Heart left ventricle (tissue), 16 donors: ENCODE data around the gene XYLT1. TPM values are rescaled to one million over a fixed set of nuclear protein-coding genes. Genes with fewer than 3 reads are reported as not detected.

Experiments used
- ATAC-seq, 4 donors: fragments of 200-7000 bp; cut with Tn5 transposase; one replicate each; pipeline ENCODE4 v1.9.1; 2020 to 2022; ENCODE audit warnings: moderate library complexity in 4 of 4, mild to moderate bottlenecking in 3 of 4, moderate number of reproducible peaks in 1 of 4
- DNase-seq, 5 donors: peaks; one replicate each; pipeline ENCODE4 v3.0.0-alpha.2; 2020
- H3K27ac ChIP-seq, 12 donors: fragments of 200-600 bp; sonication (generic) in 4 of 12; one replicate each; pipeline versions ENCODE4 v1.5.0 to v1.8.0; 2016 to 2022; ENCODE audit warnings: mild to moderate bottlenecking in 2 of 12
- H3K27me3 ChIP-seq, 9 donors: fragments of 200-600 bp; sonication (generic) in 2 of 9; one replicate each; pipeline versions ENCODE4 v1.5.1 to v1.8.0; 2016 to 2022; ENCODE audit warnings: mild to moderate bottlenecking in 3 of 9
- H3K36me3 ChIP-seq, 9 donors: fragments of 200-600 bp; sonication (generic) in 2 of 9; one replicate each; pipeline versions ENCODE4 v1.5.0 to v1.8.0; 2018 to 2022; ENCODE audit warnings: mild to moderate bottlenecking in 2 of 9
- H3K4me1 ChIP-seq, 12 donors: fragments of 200-600 bp; sonication (generic) in 4 of 12; one replicate each; pipeline versions ENCODE4 v1.5.0 to v1.8.0; 2016 to 2022; ENCODE audit warnings: mild to moderate bottlenecking in 3 of 12
- H3K4me3 ChIP-seq, 12 donors: fragments of 200-600 bp; sonication (generic) in 4 of 12; one replicate each; pipeline versions ENCODE4 v1.5.0 to v1.8.0; 2017 to 2022; ENCODE audit warnings: mild to moderate bottlenecking in 9 of 12, moderate library complexity in 4 of 12
- H3K9me3 ChIP-seq, 12 donors: fragments of 200-600 bp; sonication (generic) in 4 of 12; one replicate each; pipeline versions ENCODE4 v1.5.0 to v1.8.0; 2016 to 2022; ENCODE audit warnings: mild to moderate bottlenecking in 1 of 12
- CTCF ChIP-seq, 12 donors: fragments of 200-600 bp; sonication (generic) in 4 of 12; IDR thresholded peaks; one replicate each; pipeline versions ENCODE4 v1.5.0 to v1.8.0; 2018 to 2022; ENCODE audit warnings: antibody characterized with exemption in 12 of 12, mild to moderate bottlenecking in 5 of 12
- POLR2A ChIP-seq, 2 donors: fragments of 450-650 bp; IDR thresholded peaks; one replicate each; pipeline ENCODE4 v1.6.1; 2017; ENCODE audit warnings: antibody characterized with exemption in 2 of 2, mild to moderate bottlenecking in 2 of 2, moderate library complexity in 2 of 2
- WGBS, 4 donors: extraction: QIAGEN DNeasy Blood & Tissue Kit in 2 of 4; methylation state at CpG; one replicate each; pipeline versions ENCODE4 v1.1.5 to v1.1.7; 2013 to 2018; 5-methylcytosine and 5-hydroxymethylcytosine counted together
- intact Hi-C, 10 donors: fragments of 100-400 bp; cut with DNase I; formaldehyde crosslinking; loops; one replicate each; pipeline versions ENCODE4 v1.11.1 to v1.14.2; 2022
- polyA plus RNA-seq, 2 donors: library from polyadenylated mRNA; stranded (reverse); fragments of 200-250 nt; gene quantifications; one replicate each; pipeline ENCODE4 v1.2.3, GENCODE V29; 2013
- total RNA-seq, 9 donors: library from RNA; depleted of rRNA in 2 of 9; stranded (reverse); fragments of >200 nt in 2 of 9; fragmentation: NEBNext Ultra II Directional in 3 of 9; extraction: Animal tissue kit (Norgen Biotek cat#: 25700) in 3 of 9; gene quantifications; one replicate each; pipeline versions ENCODE4 v1.1.0 to v1.2.4, GENCODE V29; 2016 to 2023
- donor health status: ischemic (EF 13 %, LVEDD 7.1; RV severe dilation, severe dysfunction).
- donor health status: healthy with polysubstance abuse.
- donor health status: DM: no; HTN: yes; CAD: no.
- donor health status: DM: no; HTN: no; CAD: no.
- donor health status: ischemic (EF 25% LVEDD 6.9; RV normal size, moderate dysfunction).
- donor health status: ischemic (EF 25% LVEDD 5.7; RV mildly dilated, moderate dysfunction).
- donor health status: healthy.
- donor health status: DM: yes; HTN: yes; CAD: no.
- donor health status: ischemic (EF 35%, LVEDD 5.7; RV mildly dilated, moderate dysfunction).
- donor health status: nonischemic (EF 11% LVEDD 7.7; RV severe dilation, severe dysfunction).
- donor health status: DM: yes; HTN: yes; CAD: no.
- donor health status: PGD.
- donor health status: ischemic (EF 29% LVEDD 5.4; RV normal size, mild dysfunction).
- donor health status: nonischemic (EF 23%, LVEDD 6.1; RV moderate dilation, normal function).

XYLT1 gene
- total and polyA plus RNA-seq, 11 donors = 0.46 to 12.3 (median 2.4) TPM

DNA sequence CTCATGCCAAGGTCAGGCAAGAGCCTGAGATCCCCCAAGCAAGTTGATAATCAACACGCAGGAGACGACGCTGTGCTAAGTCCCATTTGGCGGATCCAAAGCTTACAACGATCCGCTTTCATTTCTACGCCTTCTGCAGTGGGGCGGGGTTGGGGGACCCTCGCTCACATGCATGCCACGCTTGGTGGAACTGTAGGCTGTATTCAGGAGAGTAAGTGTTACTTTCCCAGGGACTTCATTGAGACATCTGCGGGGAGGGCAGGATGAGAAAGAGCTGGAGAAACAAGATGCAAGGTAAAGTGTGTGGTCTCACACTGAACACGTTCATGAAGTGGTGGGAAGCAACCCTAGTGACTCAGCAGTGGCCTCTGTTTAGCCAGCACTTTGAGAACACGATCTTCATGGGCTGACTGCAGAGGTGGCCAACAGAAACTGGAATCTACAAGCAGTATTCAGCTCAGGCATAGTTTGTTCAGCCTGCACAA, 100.5 kb downstream of the XYLT1 start:
- peak overlapping the region in 1 of 12 donors; percentile 44 for H3K4me3 ChIP-seq
- WGBS, 4 donors = 63 to 74% (median 71%) methylated on average over 13 of the region's 13 CpGs
- H3K36me3 ChIP-seq = no peaks in the 10 kb centered on the region
- no peak for DNase-seq
- H3K4me1 ChIP-seq = peaks cover 0 to 70% (median 16%) of the 10 kb centered on the region in 12 donors
- intact Hi-C loops = loop anchor here in 3 of 10 donors (10.0 kb wide), 3 partner anchors 85 to 155 kb away; no protein-coding TSS in a partner anchor
- no peaks in the 10 kb centered on the region for H3K9me3 ChIP-seq
- peak in 3 of 4 donors; percentile 36 to 66 (median 45) for ATAC-seq
- H3K27ac ChIP-seq = peak overlapping the region in 5 of 12 donors; percentile 9 to 91 (median 41)
- TF ChIP-seq CTCF (IDR thresholded peaks at IDR 0.05) (no peak), POLR2A (IDR thresholded peaks at IDR 0.05) (no peak)
- H3K27me3 ChIP-seq = no peaks in the 10 kb centered on the region

DNA sequence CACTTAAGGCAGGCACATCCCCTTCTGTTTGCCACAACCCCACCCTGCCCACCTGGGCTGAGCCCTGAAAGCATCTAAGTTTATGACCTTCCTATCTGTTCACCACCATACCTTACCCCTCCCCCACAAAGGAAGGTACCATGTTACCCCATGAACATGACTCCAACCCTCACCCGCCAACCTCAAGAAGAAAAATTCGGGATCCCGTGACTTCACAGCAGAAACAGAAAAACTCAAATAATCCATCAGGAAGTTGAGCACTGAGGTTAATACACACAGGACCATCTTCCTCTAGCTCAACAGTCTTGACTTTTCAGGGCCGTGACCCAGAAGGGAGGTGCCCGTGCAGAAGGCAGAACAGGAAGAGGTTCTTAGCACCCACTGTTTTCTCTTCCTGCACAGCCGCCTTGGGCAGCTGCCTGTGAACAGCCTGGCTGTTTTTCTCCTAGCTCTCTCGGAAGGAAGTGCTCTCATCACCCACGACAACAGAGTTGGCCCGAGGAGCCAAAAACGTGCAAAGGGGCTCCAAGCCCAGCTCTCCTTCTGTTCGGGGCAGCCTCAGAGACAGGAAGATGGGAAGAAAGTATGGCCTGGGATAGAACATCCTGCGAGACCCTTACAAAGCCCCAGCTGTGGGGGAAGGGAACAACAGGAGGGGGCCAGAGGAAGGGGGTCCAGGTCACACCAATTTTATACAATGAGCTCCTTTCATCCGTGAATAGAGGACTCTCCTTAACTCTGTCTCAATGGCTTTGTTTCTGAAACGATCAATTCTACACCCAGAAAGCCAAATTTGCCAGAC, 101.1 kb downstream of the XYLT1 start:
- DNase-seq (peak; percentile 54 to 77 (median 64)), ATAC-seq (peak; percentile 68 to 89 (median 84))
- H3K27me3 ChIP-seq = no peaks in the 10 kb centered on the region
- TF ChIP-seq POLR2A (IDR thresholded peaks at IDR 0.05) (no peak), CTCF (IDR thresholded peaks at IDR 0.05) (no peak)
- no peaks in the 10 kb centered on the region for H3K36me3 ChIP-seq
- peak overlapping the region in 1 of 12 donors; percentile 44 for H3K4me3 ChIP-seq
- peaks cover 0 to 76% (median 18%) of the 10 kb centered on the region in 12 donors for H3K4me1 ChIP-seq
- H3K27ac ChIP-seq = peak overlapping the region in 6 of 12 donors; percentile 9 to 91 (median 34)
- H3K9me3 ChIP-seq = no peaks in the 10 kb centered on the region
- WGBS, 4 donors = 35 to 47% (median 44%) methylated on average over 13 to 14 of the region's 14 CpGs
- intact Hi-C loops = loop anchor here in 3 of 10 donors (10.0 kb wide), 3 partner anchors 85 to 155 kb away; no protein-coding TSS in a partner anchor

DNA sequence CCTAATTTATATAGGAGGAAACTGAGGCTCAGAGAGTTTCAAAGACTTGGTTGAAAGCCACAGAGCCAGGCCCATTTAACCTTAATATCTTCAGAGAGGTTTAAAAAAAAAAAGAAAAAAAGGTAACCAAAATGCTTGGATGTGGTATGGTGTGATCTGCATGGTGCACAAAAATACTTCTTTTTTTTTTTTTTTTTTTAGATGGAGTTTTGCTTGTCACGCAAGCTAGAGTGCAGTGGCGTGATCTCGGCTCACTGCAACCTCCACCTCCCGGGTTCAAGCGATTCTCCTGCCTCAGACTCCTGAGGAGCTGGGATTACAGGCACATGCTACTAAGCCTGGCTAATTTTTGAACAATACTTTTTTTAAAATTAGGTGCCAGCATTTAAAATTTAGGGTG, 101.8 kb downstream of the XYLT1 start:
- no peak for TF ChIP-seq CTCF (IDR thresholded peaks at IDR 0.05)
- TF ChIP-seq POLR2A (IDR thresholded peaks at IDR 0.05) = no peak
- no peaks in the 10 kb centered on the region for H3K27me3 ChIP-seq
- WGBS, 4 donors = 81 to 94% (median 88%) methylated on average over 5 of the region's 5 CpGs
- peaks cover 0 to 83% (median 21%) of the 10 kb centered on the region in 12 donors for H3K4me1 ChIP-seq
- intact Hi-C loops = no loop called here
- peak overlapping the region in 1 of 12 donors; percentile 44 for H3K4me3 ChIP-seq
- peak overlapping the region in 2 of 12 donors; percentile 28 to 91 for H3K27ac ChIP-seq
- H3K9me3 ChIP-seq = no peaks in the 10 kb centered on the region
- DNase-seq (no peak), ATAC-seq (no peak)
- no peaks in the 10 kb centered on the region for H3K36me3 ChIP-seq

- peak overlapping the region in 1 of 12 donors; percentile 91 for H3K27ac ChIP-seq
- no peaks in the 10 kb centered on the region for H3K36me3 ChIP-seq
- no peak overlapping the region for H3K4me3 ChIP-seq
- H3K27me3 ChIP-seq = no peaks in the 10 kb centered on the region
- ATAC-seq (no peak), DNase-seq (no peak)
- intact Hi-C loops = no loop called here
- TF ChIP-seq POLR2A (IDR thresholded peaks at IDR 0.05) (no peak), CTCF (IDR thresholded peaks at IDR 0.05) (no peak)
- H3K9me3 ChIP-seq = no peaks in the 10 kb centered on the region
- 77 to 85% (median 82%) methylated on average over 3 of the region's 3 CpGs for WGBS, 4 donors
- peaks cover 0 to 85% (median 21%) of the 10 kb centered on the region in 12 donors for H3K4me1 ChIP-seq
These were observed 102.3 kb downstream of the XYLT1 start for GRCh38 chr16:17368446-17368845.
